HepG2 (cell line): ENCODE data around the gene BOLA2B. TPM values are rescaled to one million over a fixed set of nuclear protein-coding genes. Genes with fewer than 3 reads are reported as not detected.

ENCODE experiments used
- HDAC2 ChIP-seq: sonication (generic); formaldehyde crosslinking; IDR thresholded peaks from 2 replicates; pipeline ENCODE4 v1.4.0; 2020; ENCODE audit warnings: missing genetic modification reagents
- HOXD1 ChIP-seq: sonication (generic); formaldehyde crosslinking; IDR thresholded peaks from 2 replicates; pipeline ENCODE4 v1.5.0; 2020; ENCODE audit warnings: missing genetic modification reagents
- MAX ChIP-seq: IDR thresholded peaks from 2 replicates; pipeline ENCODE4 v1.6.1; 2012; ENCODE audit warnings: inconsistent platforms
- MYPOP ChIP-seq: sonication (generic); formaldehyde crosslinking; IDR thresholded peaks from 2 replicates; pipeline ENCODE4 v1.8.1; 2023; ENCODE audit warnings: mild to moderate bottlenecking, moderate library complexity, missing genetic modification reagents
- NFKB2 ChIP-seq: sonication (generic); formaldehyde crosslinking; IDR thresholded peaks from 2 replicates; pipeline ENCODE4 v1.4.0; 2020; ENCODE audit warnings: missing genetic modification reagents, borderline replicate concordance
- PATZ1 ChIP-seq: sonication (generic); formaldehyde crosslinking; IDR thresholded peaks from 2 replicates; pipeline ENCODE4 v1.4.0; 2020; ENCODE audit warnings: missing genetic modification reagents
- RBAK ChIP-seq: sonication (generic); formaldehyde crosslinking; IDR thresholded peaks from 2 replicates; pipeline ENCODE4 v1.5.1; 2020; ENCODE audit warnings: mild to moderate bottlenecking, missing genetic modification reagents
- SAFB2 ChIP-seq: sonication (generic); formaldehyde crosslinking; IDR thresholded peaks from 2 replicates; pipeline ENCODE4 v1.5.1; 2020; ENCODE audit warnings: missing genetic modification reagents, low read depth, mild to moderate bottlenecking, borderline replicate concordance
- STAG1 ChIP-seq: sonication (generic); formaldehyde crosslinking; IDR thresholded peaks from 2 replicates; pipeline ENCODE4 v1.4.0; 2020; ENCODE audit warnings: missing genetic modification reagents
- ZFY ChIP-seq: sonication (generic); formaldehyde crosslinking; IDR thresholded peaks from 2 replicates; pipeline ENCODE4 v1.4.0; 2020; ENCODE audit warnings: missing genetic modification reagents
- ZNF225 ChIP-seq: sonication (generic); formaldehyde crosslinking; IDR thresholded peaks from 2 replicates; pipeline ENCODE4 v1.4.0; 2020; ENCODE audit warnings: mild to moderate bottlenecking, missing genetic modification reagents
- ZNF263 ChIP-seq: sonication (generic); formaldehyde crosslinking; IDR thresholded peaks from 2 replicates; pipeline ENCODE4 v1.4.0; 2020; ENCODE audit warnings: missing genetic modification reagents
- ZNF577 ChIP-seq: sonication (generic); formaldehyde crosslinking; IDR thresholded peaks from 2 replicates; pipeline ENCODE4 v1.4.0; 2020; ENCODE audit warnings: mild to moderate bottlenecking, low read depth, missing genetic modification reagents, borderline replicate concordance
- ZNF776 ChIP-seq: sonication (generic); formaldehyde crosslinking; IDR thresholded peaks from 2 replicates; pipeline ENCODE4 v1.4.0; 2020; ENCODE audit warnings: mild to moderate bottlenecking, missing genetic modification reagents
- polyA plus RNA-seq, 8 experiments: library from polyadenylated mRNA; depleted of rRNA in 3 of 8; stranded (reverse) in 7 of 8; unstranded in 1 of 8; fragments of >200 nt; fragmentation: Illumina TruSeq in 4 of 8; extraction: Trizol in 4 of 8; gene quantifications; 2 replicates each; pipeline versions ENCODE4 v1.2.1 to v1.2.3, GENCODE V29; 2011 to 2016; ENCODE audit warnings: low read depth in 4 of 8, missing spikeins in 1 of 8, mixed read lengths in 1 of 8; ENCODE audit not compliant: insufficient read depth in 1 of 8
- total RNA-seq, 5 experiments: library from RNA; depleted of rRNA; stranded (reverse); fragments of >200 nt; fragmentation: Illumina TruSeq; extraction: Trizol; gene quantifications; 2 replicates each; pipeline ENCODE4 v1.2.3, GENCODE V29; 2016; ENCODE audit warnings: low read depth in 1 of 5
- TF ChIP-seq, protein P1 (sequence below): sonication (generic); formaldehyde crosslinking; IDR thresholded peaks from 2 replicates; pipeline ENCODE4 v1.5.0; 2020; ENCODE audit warnings: mild to moderate bottlenecking, missing genetic modification reagents, borderline replicate concordance
- TF ChIP-seq, protein P2 (sequence below): sonication (generic); formaldehyde crosslinking; IDR thresholded peaks from 2 replicates; pipeline ENCODE4 v1.4.0; 2020; ENCODE audit warnings: missing genetic modification reagents
- TF ChIP-seq, protein P3 (sequence below): sonication (generic); formaldehyde crosslinking; IDR thresholded peaks from 2 replicates; pipeline ENCODE4 v1.4.0; 2020; ENCODE audit warnings: mild to moderate bottlenecking, missing genetic modification reagents

BOLA2B gene
- total and polyA plus RNA-seq, 2 of the 13 experiments (the other 11 are each of a cell fraction or from before 2014, with no cell fraction given): 63.8 to 295 TPM

- TF ChIP-seq, protein P1, sequence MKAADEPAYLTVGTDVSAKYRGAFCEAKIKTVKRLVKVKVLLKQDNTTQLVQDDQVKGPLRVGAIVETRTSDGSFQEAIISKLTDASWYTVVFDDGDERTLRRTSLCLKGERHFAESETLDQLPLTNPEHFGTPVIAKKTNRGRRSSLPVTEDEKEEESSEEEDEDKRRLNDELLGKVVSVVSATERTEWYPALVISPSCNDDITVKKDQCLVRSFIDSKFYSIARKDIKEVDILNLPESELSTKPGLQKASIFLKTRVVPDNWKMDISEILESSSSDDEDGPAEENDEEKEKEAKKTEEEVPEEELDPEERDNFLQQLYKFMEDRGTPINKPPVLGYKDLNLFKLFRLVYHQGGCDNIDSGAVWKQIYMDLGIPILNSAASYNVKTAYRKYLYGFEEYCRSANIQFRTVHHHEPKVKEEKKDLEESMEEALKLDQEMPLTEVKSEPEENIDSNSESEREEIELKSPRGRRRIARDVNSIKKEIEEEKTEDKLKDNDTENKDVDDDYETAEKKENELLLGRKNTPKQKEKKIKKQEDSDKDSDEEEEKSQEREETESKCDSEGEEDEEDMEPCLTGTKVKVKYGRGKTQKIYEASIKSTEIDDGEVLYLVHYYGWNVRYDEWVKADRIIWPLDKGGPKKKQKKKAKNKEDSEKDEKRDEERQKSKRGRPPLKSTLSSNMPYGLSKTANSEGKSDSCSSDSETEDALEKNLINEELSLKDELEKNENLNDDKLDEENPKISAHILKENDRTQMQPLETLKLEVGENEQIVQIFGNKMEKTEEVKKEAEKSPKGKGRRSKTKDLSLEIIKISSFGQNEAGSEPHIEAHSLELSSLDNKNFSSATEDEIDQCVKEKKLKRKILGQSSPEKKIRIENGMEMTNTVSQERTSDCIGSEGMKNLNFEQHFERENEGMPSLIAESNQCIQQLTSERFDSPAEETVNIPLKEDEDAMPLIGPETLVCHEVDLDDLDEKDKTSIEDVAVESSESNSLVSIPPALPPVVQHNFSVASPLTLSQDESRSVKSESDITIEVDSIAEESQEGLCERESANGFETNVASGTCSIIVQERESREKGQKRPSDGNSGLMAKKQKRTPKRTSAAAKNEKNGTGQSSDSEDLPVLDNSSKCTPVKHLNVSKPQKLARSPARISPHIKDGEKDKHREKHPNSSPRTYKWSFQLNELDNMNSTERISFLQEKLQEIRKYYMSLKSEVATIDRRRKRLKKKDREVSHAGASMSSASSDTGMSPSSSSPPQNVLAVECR: peak; percentile 59; the same call in 1 of the 2 replicates
- TF ChIP-seq HDAC2 (CRISPR knock-in tag) (no peak), NFKB2 (CRISPR knock-in tag) (peak; percentile 41; the same call in 1 of the 2 replicates), HOXD1 (0 out of 2 replicates have a peak, but pooled peaks have one; percentile 39), ZNF225 (CRISPR knock-in tag) (no peak), MYPOP (peak; percentile 87), MAX (0 out of 2 replicates have a peak, but pooled peaks have one; percentile 50), SAFB2 (peak; percentile 36; the same call in 1 of the 2 replicates), ZNF776 (CRISPR knock-in tag) (no peak), PATZ1 (CRISPR knock-in tag) (peak; percentile 86), RBAK (CRISPR knock-in tag) (no peak), ZFY (peak; percentile 87), STAG1 (CRISPR knock-in tag) (0 out of 2 replicates have a peak, but pooled peaks have one; percentile 3), ZNF577 (no peak), ZNF263 (CRISPR knock-in tag) (peak; percentile 18; the same call in 1 of the 2 replicates)
- TF ChIP-seq, protein P2, sequence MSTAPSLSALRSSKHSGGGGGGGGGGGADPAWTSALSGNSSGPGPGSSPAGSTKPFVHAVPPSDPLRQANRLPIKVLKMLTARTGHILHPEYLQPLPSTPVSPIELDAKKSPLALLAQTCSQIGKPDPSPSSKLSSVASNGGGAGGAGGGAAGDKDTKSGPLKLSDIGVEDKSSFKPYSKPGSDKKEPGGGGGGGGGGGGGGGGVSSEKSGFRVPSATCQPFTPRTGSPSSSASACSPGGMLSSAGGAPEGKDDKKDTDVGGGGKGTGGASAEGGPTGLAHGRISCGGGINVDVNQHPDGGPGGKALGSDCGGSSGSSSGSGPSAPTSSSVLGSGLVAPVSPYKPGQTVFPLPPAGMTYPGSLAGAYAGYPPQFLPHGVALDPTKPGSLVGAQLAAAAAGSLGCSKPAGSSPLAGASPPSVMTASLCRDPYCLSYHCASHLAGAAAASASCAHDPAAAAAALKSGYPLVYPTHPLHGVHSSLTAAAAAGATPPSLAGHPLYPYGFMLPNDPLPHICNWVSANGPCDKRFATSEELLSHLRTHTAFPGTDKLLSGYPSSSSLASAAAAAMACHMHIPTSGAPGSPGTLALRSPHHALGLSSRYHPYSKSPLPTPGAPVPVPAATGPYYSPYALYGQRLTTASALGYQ (CRISPR knock-in tag): 0 out of 2 replicates have a peak, but pooled peaks have one; percentile 31
- TF ChIP-seq, protein P3, sequence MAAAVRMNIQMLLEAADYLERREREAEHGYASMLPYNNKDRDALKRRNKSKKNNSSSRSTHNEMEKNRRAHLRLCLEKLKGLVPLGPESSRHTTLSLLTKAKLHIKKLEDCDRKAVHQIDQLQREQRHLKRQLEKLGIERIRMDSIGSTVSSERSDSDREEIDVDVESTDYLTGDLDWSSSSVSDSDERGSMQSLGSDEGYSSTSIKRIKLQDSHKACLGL (CRISPR knock-in tag): peak; percentile 36; the same call in 1 of the 2 replicates
Observed at GRCh38 chr16:30183233-30184095, 10.0 kb downstream of the BOLA2B start, which contains the start of gene CORO1A (continued).
